HCT116 (cell line): ENCODE measurements around the gene ADAM23. TPM values are rescaled to one million over a fixed set of nuclear protein-coding genes. Genes with fewer than 3 reads are reported as not detected.

ENCODE experiments used
- ATAC-seq: fragments of 200-7000 bp; cut with Tn5 transposase; 2 replicates; pipeline ENCODE4 v1.9.1; 2020; ENCODE audit warnings: mild to moderate bottlenecking, moderate library complexity
- BruUV-seq: library from RNA; stranded (reverse); fragments of 400-500 nt; replicated peaks from 2 replicates; lab custom pipeline; 2021; lab: Mats Ljungman, UMichigan
- CTCF ChIA-PET: fragments of 300-600 bp; sonication (Branson Sonifier 250); formaldehyde crosslinking; loops from one replicate; lab custom pipeline; 2021; ENCODE audit warnings: antibody characterized with exemption; lab: Charles Lee
- POLR2A ChIA-PET: fragments of 300-600, 350-600 bp; sonication (Branson Sonifier 250); formaldehyde crosslinking; loops from one replicate; lab custom pipeline; 2021; ENCODE audit warnings: antibody characterized with exemption; lab: Charles Lee
- RAD21 ChIA-PET, 2 experiments: fragments of 300-600 bp; sonication (Branson Sonifier 250); formaldehyde crosslinking; loops; one replicate each; lab custom pipeline; 2023; ENCODE audit warnings: low total read pairs in 2 of 2; ENCODE audit not compliant: uncharacterized antibody in 2 of 2, unreplicated experiment in 2 of 2, low non-redundant PET in 1 of 2; lab: Charles Lee
- DNase-seq: peaks from one replicate; pipeline ENCODE4 v3.0.0-alpha.2; 2010; ENCODE audit warnings: low read depth, low spot score
- H2AFZ ChIP-seq: fragments of 200-600 bp; shearing (Covaris generic), sonication (generic); 2 replicates; pipeline ENCODE4 v1.6.1; 2017; ENCODE audit warnings: low read depth, mixed run types, mixed read lengths, antibody characterized with exemption, low read length; ENCODE audit not compliant: poor library complexity, severe bottlenecking
- H3K27ac ChIP-seq: 2 replicates; pipeline ENCODE4 v1.5.1; 2012; ENCODE audit warnings: low read depth, low read length
- H3K27me3 ChIP-seq: fragments of 200-600 bp; sonication (generic); 2 replicates; pipeline ENCODE4 v1.6.1; 2016; ENCODE audit warnings: mixed run types, low read length, mixed read lengths; ENCODE audit not compliant: insufficient read depth
- H3K36me3 ChIP-seq, 2 experiments: fragments of 200-500 bp in 1 of 2; fragments of 200-600 bp in 1 of 2; sonication (Bioruptor generic) in 1 of 2; sonication (generic) in 1 of 2; 2 replicates each; pipeline versions ENCODE4 v1.5.1 to v1.6.1; 2014 to 2016; ENCODE audit warnings: low read length in 2 of 2, inconsistent platforms in 1 of 2, mixed read lengths in 1 of 2, mixed run types in 1 of 2; ENCODE audit not compliant: insufficient read depth in 2 of 2, control insufficient read depth in 1 of 2
- H3K4me1 ChIP-seq, 2 experiments: fragments of 200-600 bp in 1 of 2; sonication (generic) in 1 of 2; 2 replicates each; pipeline versions ENCODE4 v1.5.1 to v1.6.1; 2012 to 2017; ENCODE audit warnings: low read length in 2 of 2, inconsistent platforms in 1 of 2, mild to moderate bottlenecking in 1 of 2, mixed read lengths in 1 of 2, mixed run types in 1 of 2, moderate library complexity in 1 of 2; ENCODE audit not compliant: insufficient read depth in 2 of 2, control insufficient read depth in 1 of 2
- H3K4me2 ChIP-seq: fragments of 200-600 bp; sonication (generic); 2 replicates; pipeline ENCODE4 v1.6.1; 2017; ENCODE audit warnings: mixed run types, low read length, mixed read lengths
- H3K4me3 ChIP-seq, 2 experiments: fragments of 200-600 bp in 1 of 2; sonication (generic) in 1 of 2; replicated peaks in 1 of 2; 2 replicates each; pipeline ENCODE4 v1.5.1; 2011 to 2016; ENCODE audit warnings: low read length in 2 of 2, control low read depth in 1 of 2, low read depth in 1 of 2, mild to moderate bottlenecking in 1 of 2, mixed read lengths in 1 of 2, mixed run types in 1 of 2
- H3K79me2 ChIP-seq: fragments of 200-600 bp; sonication (generic); 2 replicates; pipeline ENCODE4 v1.6.1; 2017; ENCODE audit warnings: mild to moderate bottlenecking, mixed run types, low read length, moderate library complexity, mixed read lengths; ENCODE audit not compliant: insufficient read depth
- H3K9ac ChIP-seq: fragments of 200-600 bp; sonication (generic); 2 replicates; pipeline ENCODE4 v1.6.1; 2016; ENCODE audit warnings: low read length, mixed read lengths
- H3K9me2 ChIP-seq: fragments of 200-600 bp; sonication (generic), shearing (Covaris generic); 2 replicates; pipeline ENCODE4 v1.6.1; 2017; ENCODE audit warnings: mixed run types, mild to moderate bottlenecking, moderate library complexity; ENCODE audit not compliant: insufficient read depth
- H3K9me3 ChIP-seq, 2 experiments: fragments of 200-500 bp in 1 of 2; fragments of 200-600 bp in 1 of 2; sonication (Bioruptor generic) in 1 of 2; sonication (generic) in 1 of 2; 2 replicates each; pipeline ENCODE4 v1.6.1; 2014 to 2017; ENCODE audit warnings: low read length in 2 of 2, mixed read lengths in 2 of 2, inconsistent platforms in 1 of 2, low read depth in 1 of 2, mild to moderate bottlenecking in 1 of 2, mixed run types in 1 of 2, moderate library complexity in 1 of 2; ENCODE audit not compliant: control insufficient read depth in 1 of 2, insufficient read depth in 1 of 2
- H4K20me1 ChIP-seq: fragments of 200-600 bp; sonication (generic), shearing (Covaris generic); 2 replicates; pipeline ENCODE4 v1.6.1; 2017; ENCODE audit warnings: mixed run types, mild to moderate bottlenecking, moderate library complexity; ENCODE audit not compliant: insufficient read depth
- ATF3 ChIP-seq: IDR thresholded peaks from 2 replicates; pipeline ENCODE4 v1.6.1; 2012
- CBX3 ChIP-seq: IDR thresholded peaks from 2 replicates; pipeline ENCODE4 v1.6.1; 2012; ENCODE audit warnings: low read depth
- CEBPB ChIP-seq: IDR thresholded peaks from 2 replicates; pipeline ENCODE4 v1.6.1; 2012; ENCODE audit warnings: low read depth
- CTCF ChIP-seq, 3 experiments: fragments of 200-600 bp in 1 of 3; sonication (generic) in 1 of 3; IDR thresholded peaks in 2 of 3; conservative IDR thresholded peaks in 1 of 3; 2 replicates each; pipeline ENCODE4 v1.5.1; 2012 to 2017; ENCODE audit warnings: low read depth in 2 of 3, low read length in 2 of 3, antibody characterized with exemption in 1 of 3, borderline replicate concordance in 1 of 3, control low read depth in 1 of 3, mild to moderate bottlenecking in 1 of 3, mixed read lengths in 1 of 3, mixed run types in 1 of 3, moderate library complexity in 1 of 3; ENCODE audit not compliant: insufficient read depth in 1 of 3
- ELF1 ChIP-seq: IDR thresholded peaks from 2 replicates; pipeline ENCODE4 v1.6.1; 2012; ENCODE audit warnings: low read depth, borderline replicate concordance
- JUND ChIP-seq: IDR thresholded peaks from 2 replicates; pipeline ENCODE4 v1.6.1; 2012
- POLR2A ChIP-seq: IDR thresholded peaks from 2 replicates; pipeline ENCODE4 v1.7.0; 2011; ENCODE audit warnings: borderline replicate concordance; ENCODE audit not compliant: insufficient read depth, insufficient read length; ENCODE audit errors: extremely low read depth
- POLR2AphosphoS5 ChIP-seq: IDR thresholded peaks from 2 replicates; pipeline ENCODE4 v1.6.1; 2011; ENCODE audit warnings: mild to moderate bottlenecking, low read depth, low read length, moderate library complexity
- RAD21 ChIP-seq: IDR thresholded peaks from 2 replicates; pipeline ENCODE4 v1.6.1; 2012; ENCODE audit warnings: low read depth, mild to moderate bottlenecking
- REST ChIP-seq: IDR thresholded peaks from 2 replicates; pipeline ENCODE4 v1.6.1; 2012; ENCODE audit warnings: low read depth
- SIN3A ChIP-seq: IDR thresholded peaks from 2 replicates; pipeline ENCODE4 v1.6.1; 2012; ENCODE audit warnings: low read depth
- SP1 ChIP-seq: IDR thresholded peaks from 2 replicates; pipeline ENCODE4 v1.6.1; 2012; ENCODE audit warnings: low read depth
- SRF ChIP-seq: IDR thresholded peaks from 2 replicates; pipeline ENCODE4 v1.6.1; 2012; ENCODE audit warnings: low read depth
- ZBTB33 ChIP-seq: IDR thresholded peaks from 2 replicates; pipeline ENCODE4 v1.6.1; 2011; ENCODE audit warnings: mild to moderate bottlenecking, low read length, moderate library complexity; ENCODE audit not compliant: insufficient replicate concordance; ENCODE audit errors: extremely low read depth
- ZFX ChIP-seq: fragments of 450-650 bp; IDR thresholded peaks from 2 replicates; pipeline ENCODE4 v1.6.1; 2017
- ZNF274 ChIP-seq: fragments of 200-500 bp; sonication (Bioruptor generic); IDR thresholded peaks from 2 replicates; pipeline ENCODE4 v1.6.1; 2014; ENCODE audit warnings: mild to moderate bottlenecking, low read depth, low read length, inconsistent platforms
- intact Hi-C: fragments of 100-400 bp; cut with micrococcal nuclease; formaldehyde crosslinking; loops from 2 replicates; pipeline ENCODE4 v1.10.0; 2022
- total RNA-seq: library from RNA; stranded (reverse); gene quantifications from one replicate; pipeline ENCODE4 v1.2.1, GENCODE V29; 2021; ENCODE audit not compliant: unreplicated experiment

The ADAM23 gene
- total RNA-seq, 1 experiment from 2014 or later = 0.10 TPM

GRCh38 chr2:206610451-206610850 is 167.1 kb downstream of the ADAM23 start (continued):
- TF ChIP-seq ZBTB33 (no peak), RAD21 (no peak), CBX3 (no peak), ZFX (no peak)

GRCh38 chr2:206611191-206611590 is 167.9 kb downstream of the ADAM23 start:
- H3K79me2 ChIP-seq = no peaks in the 10 kb centered on the region
- no TSS peak for BruUV-seq
- no peak overlapping the region for H3K4me3 ChIP-seq
- no peaks in the 10 kb centered on the region for H3K27me3 ChIP-seq
- no peaks in the 10 kb centered on the region for H3K9me3 ChIP-seq
- H3K9me2 ChIP-seq = no peaks in the 10 kb centered on the region
- no peak overlapping the region for H3K4me2 ChIP-seq
- no peak overlapping the region for H3K9ac ChIP-seq
- POLR2A ChIA-PET = no interaction called here
- no peaks in the 10 kb centered on the region for H3K36me3 ChIP-seq
- RAD21 ChIA-PET = no interaction called here
- intact Hi-C loops = no loop called here
- H2AFZ ChIP-seq = no peak overlapping the region
- H3K27ac ChIP-seq = no peak overlapping the region
- DNase-seq (no peak), ATAC-seq (no peak)
- H4K20me1 ChIP-seq = no peaks in the 10 kb centered on the region
- TF ChIP-seq SIN3A = no peak
- TF ChIP-seq SP1 = no peak
- TF ChIP-seq ZNF274 = no peak
- TF ChIP-seq REST = no peak
- no peak for TF ChIP-seq CBX3
- TF ChIP-seq ZBTB33 = no peak
- TF ChIP-seq CTCF (IDR thresholded peaks at IDR 0.05 in 2 of 3, conservative IDR thresholded peaks at IDR 0.05 in 1 of 3; ENCODE audit: borderline replicate concordance in 1 of 3, insufficient read depth in 1 of 3, low read depth in 2 of 3, low read length in 2 of 3) = no peak
- TF ChIP-seq JUND = no peak
- TF ChIP-seq SRF = no peak
- TF ChIP-seq ATF3 = no peak
- TF ChIP-seq ZFX = no peak
- no peak for TF ChIP-seq ELF1
- TF ChIP-seq CEBPB = no peak
- TF ChIP-seq POLR2AphosphoS5 = no peak
- no peak for TF ChIP-seq POLR2A
- CTCF ChIA-PET = no interaction called here
- H3K4me1 ChIP-seq = peaks cover 0 to 4% of the 10 kb centered on the region in 2 experiments; a peak in 1 of 4 replicates
